HG02571 (cell line): Measurements from ENCODE around the gene C9orf72.
"Not testable (repeated sequence)": the region's sequence is repeated elsewhere in the genome, so short reads cannot be mapped to it uniquely, and the experiment has no call there.

ENCODE experiments used
- ATAC-seq: cut with Tn5 transposase; IDR thresholded peaks from one replicate; pipeline ENCODE4 v1.9.1; 2021; ENCODE audit warnings: mild to moderate bottlenecking, moderate library complexity; ENCODE audit not compliant: unreplicated experiment

C9orf72 gene

GRCh38 chr9:27519466-27520465 lies 53.5 kb downstream of the C9orf72 start:
- ATAC-seq: no peak

- no peak for ATAC-seq
Measured at GRCh38 chr9:27518809-27519208, 54.5 kb downstream of the C9orf72 start.

GRCh38 chr9:27518006-27518405 lies 55.3 kb downstream of the C9orf72 start:
- no peak for ATAC-seq

GRCh38 chr9:27514551-27514950 lies 58.7 kb downstream of the C9orf72 start:
- ATAC-seq: no peak

- ATAC-seq: no peak
Measured at GRCh38 chr9:27511771-27512170, 61.5 kb downstream of the C9orf72 start.

GRCh38 chr9:27510780-27511179 lies 62.5 kb downstream of the C9orf72 start:
- no peak for ATAC-seq

- no peak for ATAC-seq
Measured at GRCh38 chr9:27506981-27507380, 66.3 kb downstream of the C9orf72 start.

GRCh38 chr9:27505744-27506161 lies 67.5 kb downstream of the C9orf72 start:
- no peak for ATAC-seq

GRCh38 chr9:27504259-27504658 lies 69.0 kb downstream of the C9orf72 start:
- no peak for ATAC-seq

GRCh38 chr9:27503623-27504022 lies 69.7 kb downstream of the C9orf72 start:
- ATAC-seq: no peak

- ATAC-seq: not testable (repeated sequence)
Measured at GRCh38 chr9:27500902-27501301, 72.4 kb downstream of the C9orf72 start.

- ATAC-seq: no peak
Measured at GRCh38 chr9:27499451-27499850, 73.8 kb downstream of the C9orf72 start.

- ATAC-seq: no peak
Measured at GRCh38 chr9:27497883-27498417, 75.3 kb downstream of the C9orf72 start.
